Activated CD8-positive, alpha-beta memory T cell treated with anti-CD3 and anti-CD28 coated beads, Interleukin-2, amount 50 U/mL, for 1 hour (primary cell): ENCODE measurements around the gene RNF126.
"Not testable (repeated sequence)": the region's sequence is repeated elsewhere in the genome, so short reads cannot be mapped to it uniquely, and the experiment has no call there.

Source experiments
- DNase-seq: peaks from one replicate; pipeline ENCODE4 v3.0.0-alpha.2; 2020; ENCODE audit errors: extremely low read depth

The RNF126 gene

GRCh38 chr19:646779-647565 is 16.0 kb downstream of the RNF126 start:
- no peak for DNase-seq

GRCh38 chr19:645912-646778 is 16.9 kb downstream of the RNF126 start:
- no peak for DNase-seq

- no peak for DNase-seq
These were observed 18.2 kb downstream of the RNF126 start for GRCh38 chr19:644789-645188.

GRCh38 chr19:644363-644762 is 18.7 kb downstream of the RNF126 start:
- no peak for DNase-seq

- DNase-seq, result no peak
These were observed 19.3 kb downstream of the RNF126 start for GRCh38 chr19:643736-644135.

- no peak for DNase-seq
These were observed 20.0 kb downstream of the RNF126 start for GRCh38 chr19:642767-643727.

- no peak for DNase-seq
These were observed 21.3 kb downstream of the RNF126 start for GRCh38 chr19:641702-642101.

- no peak for DNase-seq
These were observed 22.3 kb downstream of the RNF126 start for GRCh38 chr19:640606-641189.

- no peak for DNase-seq
These were observed 22.9 kb downstream of the RNF126 start for GRCh38 chr19:640161-640558.

- DNase-seq, result peak; percentile 78
These were observed 23.5 kb downstream of the RNF126 start, which contains the start of gene FGF22 for GRCh38 chr19:639253-640160. FGF22 (plus strand) TSS chr19:639879; CDS start chr19:639926, 47 bp downstream.

GRCh38 chr19:638906-639252 is 24.1 kb downstream of the RNF126 start:
- no peak for DNase-seq

GRCh38 chr19:634975-635652 is 27.9 kb downstream of the RNF126 start:
- no peak for DNase-seq

- DNase-seq, result no peak
These were observed 29.0 kb downstream of the RNF126 start for GRCh38 chr19:633786-634639.

GRCh38 chr19:633068-633785 is 29.8 kb downstream of the RNF126 start, which contains the start of gene POLRMT:
POLRMT (minus strand) TSS chr19:633537; CDS start chr19:633512, 25 bp downstream.
- DNase-seq, result peak; percentile 91

GRCh38 chr19:632579-633067 is 30.4 kb downstream of the RNF126 start:
- no peak for DNase-seq

- DNase-seq, result no peak
These were observed 32.9 kb downstream of the RNF126 start for GRCh38 chr19:629961-630714.

- DNase-seq, result not testable (repeated sequence)
These were observed 33.5 kb downstream of the RNF126 start for GRCh38 chr19:629515-629914.
